Naive thymus-derived CD4-positive, alpha-beta T cell (primary cell): Measurements from ENCODE around the gene TMEM238. TPM values are rescaled to one million over a fixed set of nuclear protein-coding genes. Genes with fewer than 3 reads are reported as not detected.
A peak's percentile ranks its signal among the peaks of the same experiment; 100 is the strongest.
"Not testable (repeated sequence)": the region's sequence is repeated elsewhere in the genome, so short reads cannot be mapped to it uniquely, and the experiment has no call there.

Source experiments
- ATAC-seq: fragments of 150-1000 bp; cut with Tn5 transposase; 2 replicates; pipeline ENCODE4 v1.10.0; 2021; ENCODE audit warnings: mild to moderate bottlenecking, moderate library complexity
- CTCF ChIA-PET: fragments of 350-600 bp; sonication (Branson Sonifier 250); formaldehyde crosslinking; loops from one replicate; lab custom pipeline; 2021; ENCODE audit warnings: antibody characterized with exemption; lab: Charles Lee
- POLR2A ChIA-PET: fragments of 350-600 bp; sonication (Branson Sonifier 250); formaldehyde crosslinking; loops from one replicate; lab custom pipeline; 2021; ENCODE audit warnings: antibody characterized with exemption, inconsistent platforms; lab: Charles Lee
- DNase-seq, 9 donors: peaks; one replicate each; pipeline versions ENCODE4 v3.0.0 to v3.0.0-alpha.2; 2020 to 2022; ENCODE audit warnings: mixed read lengths in 1 of 9
- H3K27ac ChIP-seq: one replicate; pipeline ENCODE4 v1.7.0; 2013; ENCODE audit warnings: mild to moderate bottlenecking, low read depth, low read length, moderate library complexity
- H3K27me3 ChIP-seq, 2 donors: one replicate each; pipeline ENCODE4 v1.7.0; 2013; ENCODE audit warnings: low read length in 2 of 2, mild to moderate bottlenecking in 2 of 2, moderate library complexity in 2 of 2; ENCODE audit not compliant: control insufficient read depth in 2 of 2, insufficient read depth in 2 of 2
- H3K36me3 ChIP-seq, 3 experiments: 1 replicate in 2 of 3; 2 replicates in 1 of 3; pipeline ENCODE4 v1.7.0; 2013; ENCODE audit warnings: low read length in 3 of 3, mild to moderate bottlenecking in 3 of 3, moderate library complexity in 1 of 3; ENCODE audit not compliant: insufficient read depth in 3 of 3, control insufficient read depth in 2 of 3
- H3K4me1 ChIP-seq, 2 donors: one replicate each; pipeline ENCODE4 v1.7.0; 2013; ENCODE audit warnings: low read length in 2 of 2, mild to moderate bottlenecking in 2 of 2, moderate library complexity in 1 of 2; ENCODE audit not compliant: control insufficient read depth in 2 of 2, insufficient read depth in 2 of 2
- H3K4me3 ChIP-seq: 2 replicates; pipeline ENCODE4 v1.7.0; 2013; ENCODE audit warnings: mild to moderate bottlenecking, low read length
- H3K9me3 ChIP-seq, 3 experiments: 1 replicate in 2 of 3; 2 replicates in 1 of 3; pipeline ENCODE4 v1.7.0; 2013; ENCODE audit warnings: low read length in 3 of 3; ENCODE audit not compliant: control insufficient read depth in 2 of 3
- H3K27ac Mint-ChIP-seq, 9 donors: one replicate each; pipeline ENCODE4 v1.8.0; 2020 to 2022; ENCODE audit warnings: mixed read lengths in 9 of 9, mild to moderate bottlenecking in 8 of 9, moderate library complexity in 5 of 9, inconsistent platforms in 2 of 9
- H3K27me3 Mint-ChIP-seq, 5 donors: one replicate each; pipeline ENCODE4 v1.8.0; 2021 to 2022; ENCODE audit warnings: mixed read lengths in 5 of 5, mild to moderate bottlenecking in 1 of 5
- H3K36me3 Mint-ChIP-seq, 5 donors: one replicate each; pipeline ENCODE4 v1.8.0; 2020 to 2022; ENCODE audit warnings: mixed read lengths in 5 of 5, mild to moderate bottlenecking in 3 of 5, inconsistent platforms in 1 of 5
- H3K4me1 Mint-ChIP-seq, 7 donors: one replicate each; pipeline ENCODE4 v1.8.0; 2020 to 2022; ENCODE audit warnings: mixed read lengths in 7 of 7, mild to moderate bottlenecking in 3 of 7, inconsistent platforms in 1 of 7
- H3K4me3 Mint-ChIP-seq, 10 donors: one replicate each; pipeline ENCODE4 v1.8.0; 2020 to 2022; ENCODE audit warnings: mild to moderate bottlenecking in 10 of 10, mixed read lengths in 10 of 10, moderate library complexity in 6 of 10, inconsistent platforms in 2 of 10
- H3K9me3 Mint-ChIP-seq, 11 donors: one replicate each; pipeline ENCODE4 v1.8.0; 2020 to 2022; ENCODE audit warnings: mixed read lengths in 11 of 11, mild to moderate bottlenecking in 4 of 11, inconsistent platforms in 1 of 11, moderate library complexity in 1 of 11
- intact Hi-C, 2 donors: fragments of 100-400 bp; cut with micrococcal nuclease; formaldehyde crosslinking; loops; one replicate each; pipeline ENCODE4 v1.15.1; 2023
- polyA plus RNA-seq, 2 donors: library from polyadenylated mRNA; unstranded; fragments of 300-500 nt; fragmentation: Illumina TruSeq; gene quantifications; one replicate each; pipeline ENCODE4 v1.2.3, GENCODE V29; 2021
- total RNA-seq, 6 experiments: library from RNA in 5 of 6; stranded (reverse) in 5 of 6; gene quantifications; 1 replicate in 5 of 6; 2 replicates in 1 of 6; pipeline ENCODE4 v1.2.3 and lab custom pipeline; 2021 to 2026

Gene TMEM238
- total and polyA plus RNA-seq, 7 experiments from 2014 or later, result 0.33 to 15.7 (median 9.7) TPM

DNA sequence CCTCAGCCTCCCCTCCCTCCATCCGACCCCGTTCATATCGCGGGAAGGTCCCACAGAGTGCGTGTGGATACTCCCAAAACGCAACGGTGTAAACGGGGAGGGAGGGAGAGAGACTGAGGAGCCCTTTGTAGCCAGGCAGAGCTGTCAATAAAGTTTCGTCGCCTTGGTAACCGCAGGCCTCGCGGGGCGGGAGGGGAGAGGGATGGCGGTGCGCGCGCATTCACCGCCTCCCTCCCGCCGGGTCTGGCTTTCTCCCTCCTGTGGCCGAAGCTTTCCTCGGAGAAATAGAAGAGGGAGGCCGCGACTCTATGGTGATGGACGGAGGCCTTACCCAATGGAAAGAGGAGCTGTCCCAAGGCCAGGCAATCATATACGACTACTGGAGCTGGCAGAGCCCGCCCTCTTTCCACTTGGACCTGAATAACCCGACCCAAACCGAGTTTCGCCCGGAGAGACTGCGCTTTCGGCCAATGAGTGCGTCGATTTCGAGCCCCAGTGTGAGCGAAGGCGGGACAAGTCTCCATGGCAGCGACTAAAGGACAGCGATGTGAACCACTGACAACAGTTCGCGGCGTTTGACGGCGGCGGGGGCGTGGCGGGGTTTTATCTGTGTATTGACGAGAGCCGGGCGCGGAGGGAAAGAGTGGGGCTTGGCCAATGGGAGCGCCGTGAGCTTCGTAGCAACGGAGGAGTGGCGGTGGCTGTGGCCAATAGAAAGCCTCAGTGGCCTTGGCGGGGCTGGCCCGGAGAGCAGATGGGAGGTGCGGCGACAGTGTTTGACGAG is 44.8 kb downstream of the TMEM238 start, which contains the start of gene KMT5C:
Gene KMT5C, plus strand, starts transcription at position 772 of the 784 bp plus-strand sequence. CDS start 2,061 bp downstream, outside the sequence.
- CTCF ChIA-PET, result interaction anchor here (1.5 to 2.1 kb wide), 2 partner anchors 38 to 45 kb away, joined by 4 to 12 read pairs; partner anchors contain the start of gene TMEM238
- peak within 1 kb of the TSS; percentile 87 to 99 (median 96) for H3K4me3 Mint-ChIP-seq
- intact Hi-C loops, result loop anchor here (1.0 to 5.0 kb wide), 23 partner anchors 15 to 1149 kb away; partner anchors contain the start of genes COX6B2 (in 2 of the 2), HSPBP1 (in 2 of the 2), PPP6R1 (in 2 of the 2) and RPL28 (in 2 of the 2)

DNA sequence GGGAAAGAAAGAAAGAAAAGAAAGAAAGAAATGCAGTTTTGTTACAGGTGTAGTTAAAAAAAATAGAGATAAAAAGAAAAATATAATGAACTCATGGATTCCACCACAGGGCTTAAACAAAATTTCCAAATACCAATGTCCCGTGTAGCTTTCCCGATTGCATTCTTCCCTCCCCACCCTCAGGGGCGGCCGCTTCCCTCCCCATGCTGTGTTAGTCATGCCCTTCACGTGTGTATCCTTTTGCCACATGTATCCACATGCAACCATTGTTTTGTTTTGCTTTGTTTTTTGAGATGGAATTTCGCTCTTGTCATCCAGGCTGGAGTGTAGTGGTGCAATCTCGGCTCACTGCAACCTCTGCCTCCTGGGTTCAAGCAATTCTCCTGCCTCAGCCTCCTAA is 48.0 kb downstream of the TMEM238 start:
- peaks cover 0 to 21% (median 18%) of the 10 kb centered on the region in 7 donors for H3K4me1 Mint-ChIP-seq
- no peak overlapping the region for H3K4me3 ChIP-seq
- CTCF ChIA-PET, result interaction anchor here (0.7 kb wide), 1 partner anchor 240 kb away, joined by 4 read pairs; no protein-coding TSS in a partner anchor
- no peak for ATAC-seq
- intact Hi-C loops, result loop anchor here (5.0 kb wide), 2 partner anchors 301 to 329 kb away; no protein-coding TSS in a partner anchor
- H3K27me3 Mint-ChIP-seq, result peaks cover 0 to 24% (median 5%) of the 10 kb centered on the region in 5 donors
- no peak overlapping the region for H3K27ac ChIP-seq
- no peak for DNase-seq
- no peak overlapping the region for H3K4me3 Mint-ChIP-seq
- peaks cover 0 to 4% (median 0%) of the 10 kb centered on the region in 11 donors for H3K9me3 Mint-ChIP-seq
- no peaks in the 10 kb centered on the region for H3K36me3 ChIP-seq
- H3K36me3 Mint-ChIP-seq, result no peaks in the 10 kb centered on the region
- H3K4me1 ChIP-seq, result peaks cover 8 to 15% of the 10 kb centered on the region in 2 donors
- no peaks in the 10 kb centered on the region for H3K9me3 ChIP-seq
- POLR2A ChIA-PET, result interaction anchor here (0.8 kb wide), 1 partner anchor 15 kb away, joined by 4 read pairs; no protein-coding TSS in a partner anchor
- no peaks in the 10 kb centered on the region for H3K27me3 ChIP-seq
- H3K27ac Mint-ChIP-seq, result peak overlapping the region in 2 of 9 donors; percentile 16 to 76

More for the DNA sequence above, 44.8 kb downstream of the TMEM238 start, which contains the start of gene KMT5C:
- Mint-ChIP-seq H3K4me1 (peaks cover 5 to 28% (median 24%) of the 10 kb centered on the region in 7 donors), H3K36me3 (peaks cover 0 to 10% (median 2%) of the 10 kb centered on the region in 5 donors), H3K27ac (peak within 1 kb of the TSS; percentile 88 to 100 (median 97)), H3K27me3 (peaks cover 0 to 16% (median 0%) of the 10 kb centered on the region in 5 donors), H3K9me3 (peaks cover 0 to 4% (median 0%) of the 10 kb centered on the region in 11 donors)
- ATAC-seq (peak; percentile 83), DNase-seq (peak; percentile 99 to 100 (median 100))
- H3K9me3 ChIP-seq, result no peaks in the 10 kb centered on the region
- POLR2A ChIA-PET, result interaction anchor here (0.9 to 2.4 kb wide), 16 partner anchors 30 to 315 kb away, joined by 4 to 27 read pairs (median 8); partner anchors contain the start of genes FIZ1, HSPBP1, ISOC2 and PPP6R1
- H3K27ac ChIP-seq, result peak within 1 kb of the TSS; percentile 93
- peaks cover 0 to 15% (median 0%) of the 10 kb centered on the region in 3 experiments for H3K36me3 ChIP-seq
- peaks cover 8 to 15% of the 10 kb centered on the region in 2 donors for H3K4me1 ChIP-seq
- H3K27me3 ChIP-seq, result no peaks in the 10 kb centered on the region
- H3K4me3 ChIP-seq, result peak within 1 kb of the TSS; percentile 80

DNA sequence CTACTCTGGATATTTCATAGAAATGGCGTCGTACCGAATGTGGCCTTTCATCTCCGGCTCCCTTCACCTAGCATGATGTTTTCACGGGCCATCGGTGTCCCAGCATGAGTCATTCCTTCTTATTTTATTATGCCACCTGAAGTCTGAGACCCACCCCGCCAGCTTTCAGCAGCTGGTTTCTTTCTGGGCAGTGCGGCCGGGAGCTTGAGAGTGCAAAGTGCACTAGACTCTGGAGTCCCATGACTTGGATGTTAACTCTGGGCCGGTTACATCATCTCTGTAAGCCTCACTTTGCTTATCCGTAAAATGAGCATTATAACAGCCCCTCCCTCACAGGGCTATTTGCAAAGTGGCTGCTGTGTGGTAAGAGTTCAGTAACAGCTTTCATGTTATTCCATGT is 50.2 kb downstream of the TMEM238 start:
- no peak overlapping the region for H3K4me3 Mint-ChIP-seq

DNA sequence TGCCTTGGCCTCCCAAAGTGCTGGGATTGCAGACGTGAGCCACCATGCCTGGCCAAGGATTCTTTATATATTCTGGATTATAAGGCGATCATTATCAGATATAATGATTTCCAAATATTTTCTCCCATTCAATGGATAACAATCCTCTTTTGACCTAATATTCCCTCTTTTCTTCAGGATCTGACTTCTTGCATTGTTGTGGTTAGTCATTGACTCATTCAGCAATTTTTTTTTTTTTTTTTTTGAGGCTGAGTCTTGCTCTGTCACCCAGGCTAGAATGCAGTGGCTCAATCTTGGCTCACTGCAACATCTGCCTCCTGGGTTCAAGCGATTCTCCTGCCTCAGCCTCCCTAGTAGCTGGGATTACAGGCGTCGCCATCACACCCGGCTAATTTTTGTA is 54.3 kb downstream of the TMEM238 start:
- POLR2A ChIA-PET, ATAC-seq, DNase-seq, CTCF ChIA-PET, H3K36me3 Mint-ChIP-seq, H3K9me3 ChIP-seq, H3K4me1 Mint-ChIP-seq, H3K4me3 Mint-ChIP-seq, H3K4me3 ChIP-seq, H3K4me1 ChIP-seq, H3K36me3 ChIP-seq, H3K27ac ChIP-seq, intact Hi-C loops, H3K9me3 Mint-ChIP-seq, H3K27me3 ChIP-seq: not testable (repeated sequence)
- Mint-ChIP-seq H3K27me3 (peaks cover 0 to 15% (median 10%) of the 10 kb centered on the region in 5 donors), H3K27ac (peak overlapping the region in 1 of 9 donors; percentile 59)

More for the DNA sequence above, 50.2 kb downstream of the TMEM238 start:
- Mint-ChIP-seq H3K9me3 (peaks cover 0 to 2% (median 0%) of the 10 kb centered on the region in 11 donors), H3K27me3 (peaks cover 0 to 21% (median 9%) of the 10 kb centered on the region in 5 donors), H3K27ac (peak overlapping the region in 1 of 9 donors; percentile 51), H3K36me3 (no peaks in the 10 kb centered on the region), H3K4me1 (peaks cover 0 to 7% (median 6%) of the 10 kb centered on the region in 7 donors)
- ChIA-PET CTCF (no interaction called here), POLR2A (no interaction called here)
- H3K27ac ChIP-seq, result no peak overlapping the region
- H3K4me1 ChIP-seq, result peaks cover 6 to 8% of the 10 kb centered on the region in 2 donors
- intact Hi-C loops, result no loop called here
- H3K4me3 ChIP-seq, result no peak overlapping the region
- no peaks in the 10 kb centered on the region for H3K27me3 ChIP-seq
- no peaks in the 10 kb centered on the region for H3K36me3 ChIP-seq
- no peaks in the 10 kb centered on the region for H3K9me3 ChIP-seq
- DNase-seq (no peak), ATAC-seq (no peak)

Other genes starting within 250 kb of the TMEM238 start
- gene TNNT1, start 235.1 kb downstream of the TMEM238 start, total RNA-seq, result 1 to 10 TPM in 2 of 5 experiments, under 1 TPM in 1, not detected in 2; 0.63 to 5.6 (median 1.4) TPM
- not detected for gene TNNT1, start 235.1 kb downstream of the TMEM238 start, polyA plus RNA-seq
- not detected for gene TNNI3, start 226.6 kb downstream of the TMEM238 start, total RNA-seq
- not detected for gene TNNI3, start 226.6 kb downstream of the TMEM238 start, polyA plus RNA-seq
- gene DNAAF3, start 217.7 kb downstream of the TMEM238 start, total RNA-seq, result not detected
- gene DNAAF3, start 217.7 kb downstream of the TMEM238 start, polyA plus RNA-seq, result not detected
- gene SYT5, start 204.0 kb downstream of the TMEM238 start, total RNA-seq, result 1 to 10 TPM in 2 of 5 experiments, not detected in 3; 1.7 to 2.6 TPM
- not detected for gene SYT5, start 204.0 kb downstream of the TMEM238 start, polyA plus RNA-seq
- under 1 TPM in 1 of 5 experiments, not detected in 4; 0.56 TPM for gene PTPRH, start 174.8 kb downstream of the TMEM238 start, total RNA-seq
- not detected for gene PTPRH, start 174.8 kb downstream of the TMEM238 start, polyA plus RNA-seq
- 10 to 100 TPM; 10.4 to 24.1 (median 10.7) TPM for gene TMEM86B, start 155.5 kb downstream of the TMEM238 start, total RNA-seq
- gene TMEM86B, start 155.5 kb downstream of the TMEM238 start, polyA plus RNA-seq, result 1 to 10 TPM; 1.2 to 3.3 TPM
- gene PPP6R1, start 125.3 kb downstream of the TMEM238 start, total RNA-seq, result 100 to 1,000 TPM; 151 to 223 (median 168) TPM
- gene PPP6R1, start 125.3 kb downstream of the TMEM238 start, polyA plus RNA-seq, result 100 to 1,000 TPM in 1 of 2 donors, 10 to 100 TPM in 1; 39.3 to 103 TPM
- 10 to 100 TPM; 15.0 to 30.0 (median 16.0) TPM for gene HSPBP1, start 104.2 kb downstream of the TMEM238 start, total RNA-seq
- 10 to 100 TPM; 35.4 to 44.7 TPM for gene HSPBP1, start 104.2 kb downstream of the TMEM238 start, polyA plus RNA-seq
- 1 to 10 TPM in 3 of 5 experiments, under 1 TPM in 2; 0.41 to 6.3 (median 3.4) TPM for gene BRSK1, start 100.3 kb downstream of the TMEM238 start, total RNA-seq
- gene BRSK1, start 100.3 kb downstream of the TMEM238 start, polyA plus RNA-seq, result not detected
- gene TMEM150B, start 59.0 kb downstream of the TMEM238 start, total RNA-seq, result 10 to 100 TPM in 1 of 5 experiments, under 1 TPM in 3, not detected in 1; 0.44 to 10.3 (median 0.71) TPM
- gene TMEM150B, start 59.0 kb downstream of the TMEM238 start, polyA plus RNA-seq, result not detected
- gene KMT5C, start 44.4 kb downstream of the TMEM238 start, total RNA-seq, result 10 to 100 TPM; 21.8 to 63.3 (median 27.2) TPM
- gene KMT5C, start 44.4 kb downstream of the TMEM238 start, polyA plus RNA-seq, result 1 to 10 TPM in 1 of 2 donors, under 1 TPM in 1; 0.84 to 2.9 TPM
- under 1 TPM in 2 of 5 experiments, not detected in 3; 0.37 to 0.49 TPM for gene COX6B2, start 29.6 kb downstream of the TMEM238 start, total RNA-seq
- not detected for gene COX6B2, start 29.6 kb downstream of the TMEM238 start, polyA plus RNA-seq
- gene GARIN5B, start 21.0 kb downstream of the TMEM238 start, total RNA-seq, result not detected
- not detected for gene GARIN5B, start 21.0 kb downstream of the TMEM238 start, polyA plus RNA-seq
- under 1 TPM in 2 of 5 experiments, not detected in 3; 0.58 to 0.69 TPM for gene IL11, start 13.8 kb downstream of the TMEM238 start, total RNA-seq
- gene IL11, start 13.8 kb downstream of the TMEM238 start, polyA plus RNA-seq, result not detected
- gene TMEM190, start 7.5 kb downstream of the TMEM238 start, total RNA-seq, result not detected
- gene TMEM190, start 7.5 kb downstream of the TMEM238 start, polyA plus RNA-seq, result not detected
- gene RPL28, start 1.6 kb upstream of the TMEM238 start, total RNA-seq, result 1,000 to 10,000 TPM; 2,549 to 3,799 (median 3,242) TPM
- gene RPL28, start 1.6 kb upstream of the TMEM238 start, polyA plus RNA-seq, result 1,000 to 10,000 TPM in 1 of 2 donors, 100 to 1,000 TPM in 1; 740 to 1,050 TPM
- 100 to 1,000 TPM in 1 of 5 experiments, 10 to 100 TPM in 4; 15.3 to 141 (median 44.1) TPM for gene UBE2S, start 23.5 kb upstream of the TMEM238 start, total RNA-seq
- gene UBE2S, start 23.5 kb upstream of the TMEM238 start, polyA plus RNA-seq, result 10 to 100 TPM; 15.8 to 20.4 TPM
- not detected for gene SHISA7, start 59.0 kb upstream of the TMEM238 start, total RNA-seq
- not detected for gene SHISA7, start 59.0 kb upstream of the TMEM238 start, polyA plus RNA-seq
- gene ISOC2, start 77.3 kb upstream of the TMEM238 start, total RNA-seq, result 10 to 100 TPM in 3 of 5 experiments, 1 to 10 TPM in 2; 5.1 to 20.1 (median 11.3) TPM
- gene ISOC2, start 77.3 kb upstream of the TMEM238 start, polyA plus RNA-seq, result 10 to 100 TPM; 25.9 to 31.2 TPM
- not detected for gene C19orf85, start 80.5 kb upstream of the TMEM238 start, total RNA-seq
- gene C19orf85, start 80.5 kb upstream of the TMEM238 start, polyA plus RNA-seq, result not detected
- 10 to 100 TPM in 2 of 5 experiments, 1 to 10 TPM in 3; 6.6 to 27.2 (median 9.0) TPM for gene ZNF628, start 92.3 kb upstream of the TMEM238 start, total RNA-seq
- gene ZNF628, start 92.3 kb upstream of the TMEM238 start, polyA plus RNA-seq, result 1 to 10 TPM in 1 of 2 donors, under 1 TPM in 1; 0.07 to 1.6 TPM
- 10 to 100 TPM in 1 of 5 experiments, 1 to 10 TPM in 4; 2.7 to 12.8 (median 7.5) TPM for gene NAT14, start 100.9 kb upstream of the TMEM238 start, total RNA-seq
- 1 to 10 TPM; 1.7 to 3.3 TPM for gene NAT14, start 100.9 kb upstream of the TMEM238 start, polyA plus RNA-seq
- gene SSC5D, start 104.1 kb upstream of the TMEM238 start, total RNA-seq, result under 1 TPM; 0.21 to 0.48 (median 0.35) TPM
- not detected for gene SSC5D, start 104.1 kb upstream of the TMEM238 start, polyA plus RNA-seq
- gene SBK2, start 152.8 kb upstream of the TMEM238 start, total RNA-seq, result not detected
- not detected for gene SBK2, start 152.8 kb upstream of the TMEM238 start, polyA plus RNA-seq
- not detected for gene SBK3, start 161.3 kb upstream of the TMEM238 start, total RNA-seq
- not detected for gene SBK3, start 161.3 kb upstream of the TMEM238 start, polyA plus RNA-seq
- 10 to 100 TPM in 1 of 5 experiments, 1 to 10 TPM in 4; 6.1 to 11.0 (median 7.8) TPM for gene ZNF579, start 196.6 kb upstream of the TMEM238 start, total RNA-seq
- gene ZNF579, start 196.6 kb upstream of the TMEM238 start, polyA plus RNA-seq, result 1 to 10 TPM in 1 of 2 donors, under 1 TPM in 1; 0.50 to 2.2 TPM
- gene FIZ1, start 215.2 kb upstream of the TMEM238 start, total RNA-seq, result 10 to 100 TPM in 4 of 5 experiments, 1 to 10 TPM in 1; 9.4 to 32.0 (median 16.1) TPM
- gene FIZ1, start 215.2 kb upstream of the TMEM238 start, polyA plus RNA-seq, result 1 to 10 TPM; 3.3 to 6.5 TPM
- 10 to 100 TPM; 13.3 to 32.1 (median 24.7) TPM for gene ZNF524, start 216.0 kb upstream of the TMEM238 start, total RNA-seq
- 10 to 100 TPM; 41.2 to 50.5 TPM for gene ZNF524, start 216.0 kb upstream of the TMEM238 start, polyA plus RNA-seq
- 10 to 100 TPM; 13.8 to 22.7 (median 15.3) TPM for gene ZNF865, start 221.4 kb upstream of the TMEM238 start, total RNA-seq
- under 1 TPM; 0.06 to 0.24 TPM for gene ZNF865, start 221.4 kb upstream of the TMEM238 start, polyA plus RNA-seq
- 10 to 100 TPM in 2 of 5 experiments, 1 to 10 TPM in 3; 5.1 to 17.1 (median 9.0) TPM for gene ZNF784, start 240.3 kb upstream of the TMEM238 start, total RNA-seq
- 1 to 10 TPM in 1 of 2 donors, under 1 TPM in 1; 0.65 to 2.0 TPM for gene ZNF784, start 240.3 kb upstream of the TMEM238 start, polyA plus RNA-seq